ENCODE measurements around the gene ENOX1.

ENOX1 gene

DNA sequence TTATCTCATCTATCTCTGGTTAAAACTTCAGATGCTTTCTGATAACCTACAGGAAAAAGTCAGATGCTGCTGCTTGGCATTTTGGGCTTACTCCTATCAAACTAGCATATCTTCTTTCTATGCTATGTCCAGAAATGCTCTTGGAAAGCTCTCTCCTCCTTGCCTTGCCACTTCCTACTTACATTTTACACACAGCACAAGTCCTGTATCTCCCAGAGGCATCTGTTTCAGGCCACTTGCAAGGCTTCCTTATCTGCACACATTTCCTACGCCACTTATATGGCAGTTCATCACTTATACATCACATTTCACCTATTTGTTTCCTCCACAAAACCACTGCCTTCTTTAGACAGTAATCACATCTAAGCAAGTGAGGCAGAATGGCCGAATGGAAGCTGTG is 543.1 kb downstream of the ENOX1 start:
- no peak for DNase-seq
- no peaks in the 10 kb centered on the region for H3K9me3 ChIP-seq
- no peaks in the 10 kb centered on the region for H3K27me3 ChIP-seq
- intact Hi-C loops (cut with DNase I; ENCODE audit: low total_unique reads): no loop called here
- H3K4me3 ChIP-seq: no peak overlapping the region
- no peaks in the 10 kb centered on the region for H3K36me3 ChIP-seq
- H3K27ac ChIP-seq: no peak overlapping the region
- H3K4me1 ChIP-seq: no peaks in the 10 kb centered on the region
- TF ChIP-seq, protein P1, sequence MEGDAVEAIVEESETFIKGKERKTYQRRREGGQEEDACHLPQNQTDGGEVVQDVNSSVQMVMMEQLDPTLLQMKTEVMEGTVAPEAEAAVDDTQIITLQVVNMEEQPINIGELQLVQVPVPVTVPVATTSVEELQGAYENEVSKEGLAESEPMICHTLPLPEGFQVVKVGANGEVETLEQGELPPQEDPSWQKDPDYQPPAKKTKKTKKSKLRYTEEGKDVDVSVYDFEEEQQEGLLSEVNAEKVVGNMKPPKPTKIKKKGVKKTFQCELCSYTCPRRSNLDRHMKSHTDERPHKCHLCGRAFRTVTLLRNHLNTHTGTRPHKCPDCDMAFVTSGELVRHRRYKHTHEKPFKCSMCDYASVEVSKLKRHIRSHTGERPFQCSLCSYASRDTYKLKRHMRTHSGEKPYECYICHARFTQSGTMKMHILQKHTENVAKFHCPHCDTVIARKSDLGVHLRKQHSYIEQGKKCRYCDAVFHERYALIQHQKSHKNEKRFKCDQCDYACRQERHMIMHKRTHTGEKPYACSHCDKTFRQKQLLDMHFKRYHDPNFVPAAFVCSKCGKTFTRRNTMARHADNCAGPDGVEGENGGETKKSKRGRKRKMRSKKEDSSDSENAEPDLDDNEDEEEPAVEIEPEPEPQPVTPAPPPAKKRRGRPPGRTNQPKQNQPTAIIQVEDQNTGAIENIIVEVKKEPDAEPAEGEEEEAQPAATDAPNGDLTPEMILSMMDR (IDR thresholded peaks at IDR 0.05): no peak

DNA sequence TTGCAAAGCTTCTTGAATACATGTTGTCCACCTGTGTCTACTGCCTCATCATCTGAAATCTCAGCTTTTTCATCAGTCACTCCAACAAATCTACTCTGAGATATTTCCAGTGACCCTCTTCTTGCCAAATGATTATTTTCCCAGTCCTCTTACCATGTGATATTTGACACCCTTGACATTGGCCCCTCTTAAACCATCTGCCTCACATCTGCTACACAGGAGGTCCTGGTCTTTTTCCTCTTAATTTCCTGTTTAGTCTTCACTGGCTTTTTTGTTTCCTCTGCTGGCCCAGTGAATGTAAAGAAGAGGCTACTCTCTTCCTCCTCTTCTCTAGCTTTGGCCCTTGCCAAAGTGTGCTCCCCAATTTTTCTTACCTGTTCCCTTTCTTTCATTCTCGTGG is 544.7 kb downstream of the ENOX1 start:
- Histone ChIP-seq H3K27me3 (no peaks in the 10 kb centered on the region), H3K27ac (no peak overlapping the region), H3K4me3 (no peak overlapping the region), H3K9me3 (no peaks in the 10 kb centered on the region), H3K36me3 (no peaks in the 10 kb centered on the region), H3K4me1 (no peaks in the 10 kb centered on the region)
- DNase-seq: no peak
- intact Hi-C loops (cut with DNase I; ENCODE audit: low total_unique reads): no loop called here
- TF ChIP-seq, protein P1 (IDR thresholded peaks at IDR 0.05): no peak

DNA sequence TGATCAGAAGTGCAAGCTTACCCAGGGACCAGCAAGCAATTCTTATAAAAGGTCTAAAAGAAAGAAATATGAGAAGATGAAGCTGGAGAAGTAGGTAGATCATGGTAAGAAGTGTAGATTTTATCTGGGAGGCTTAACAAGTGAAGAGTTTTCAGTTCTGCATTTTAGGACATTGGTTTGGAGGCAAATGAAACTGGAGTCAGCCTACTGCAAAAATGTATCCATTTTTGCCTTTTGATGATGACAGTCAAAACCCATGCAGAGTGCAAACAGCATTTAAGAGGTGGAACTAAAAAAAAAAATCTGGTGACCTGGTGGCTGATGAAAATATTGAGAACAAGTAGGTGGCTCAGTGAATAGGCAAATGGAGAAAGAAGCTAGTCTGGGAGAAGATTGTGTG is 546.5 kb downstream of the ENOX1 start:
- intact Hi-C loops (cut with DNase I; ENCODE audit: low total_unique reads): no loop called here
- no peaks in the 10 kb centered on the region for H3K9me3 ChIP-seq
- no peaks in the 10 kb centered on the region for H3K36me3 ChIP-seq
- H3K4me3 ChIP-seq: no peak overlapping the region
- TF ChIP-seq, protein P1 (IDR thresholded peaks at IDR 0.05): no peak
- no peak for DNase-seq
- no peaks in the 10 kb centered on the region for H3K27me3 ChIP-seq
- H3K27ac ChIP-seq: no peak overlapping the region
- H3K4me1 ChIP-seq: no peaks in the 10 kb centered on the region

DNA sequence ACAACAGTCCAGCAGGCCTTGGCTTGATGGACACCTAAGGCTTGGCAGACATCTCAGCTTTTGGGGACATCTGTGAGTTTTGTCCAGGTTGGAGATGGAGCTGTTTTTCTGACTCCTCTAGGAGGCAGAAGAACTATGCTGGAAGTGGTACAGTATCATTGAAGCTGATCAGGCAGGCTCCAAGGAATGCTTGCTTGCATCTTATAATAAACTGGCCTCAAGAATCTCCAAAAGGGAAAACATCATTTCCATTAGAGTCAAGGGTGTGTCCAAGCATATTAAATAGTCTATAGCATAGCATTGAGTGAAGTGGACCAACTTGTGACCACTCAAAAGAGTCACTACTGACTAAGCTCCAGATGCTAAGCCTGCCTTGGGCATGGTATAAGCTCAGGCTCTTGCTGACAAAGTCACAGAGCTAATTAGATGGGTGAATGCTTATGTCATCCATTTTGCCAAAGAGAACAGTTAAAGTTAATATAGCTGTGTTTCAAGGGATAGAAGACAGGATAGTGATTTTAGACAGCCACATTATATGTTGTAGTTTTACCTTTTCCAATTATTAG is 547.4 kb downstream of the ENOX1 start:
- intact Hi-C loops (cut with DNase I; ENCODE audit: low total_unique reads): no loop called here
- no peak for DNase-seq
- Histone ChIP-seq H3K4me1 (no peaks in the 10 kb centered on the region), H3K4me3 (no peak overlapping the region), H3K9me3 (no peaks in the 10 kb centered on the region), H3K27me3 (no peaks in the 10 kb centered on the region), H3K36me3 (no peaks in the 10 kb centered on the region), H3K27ac (no peak overlapping the region)
- TF ChIP-seq, protein P1 (IDR thresholded peaks at IDR 0.05): no peak

DNA sequence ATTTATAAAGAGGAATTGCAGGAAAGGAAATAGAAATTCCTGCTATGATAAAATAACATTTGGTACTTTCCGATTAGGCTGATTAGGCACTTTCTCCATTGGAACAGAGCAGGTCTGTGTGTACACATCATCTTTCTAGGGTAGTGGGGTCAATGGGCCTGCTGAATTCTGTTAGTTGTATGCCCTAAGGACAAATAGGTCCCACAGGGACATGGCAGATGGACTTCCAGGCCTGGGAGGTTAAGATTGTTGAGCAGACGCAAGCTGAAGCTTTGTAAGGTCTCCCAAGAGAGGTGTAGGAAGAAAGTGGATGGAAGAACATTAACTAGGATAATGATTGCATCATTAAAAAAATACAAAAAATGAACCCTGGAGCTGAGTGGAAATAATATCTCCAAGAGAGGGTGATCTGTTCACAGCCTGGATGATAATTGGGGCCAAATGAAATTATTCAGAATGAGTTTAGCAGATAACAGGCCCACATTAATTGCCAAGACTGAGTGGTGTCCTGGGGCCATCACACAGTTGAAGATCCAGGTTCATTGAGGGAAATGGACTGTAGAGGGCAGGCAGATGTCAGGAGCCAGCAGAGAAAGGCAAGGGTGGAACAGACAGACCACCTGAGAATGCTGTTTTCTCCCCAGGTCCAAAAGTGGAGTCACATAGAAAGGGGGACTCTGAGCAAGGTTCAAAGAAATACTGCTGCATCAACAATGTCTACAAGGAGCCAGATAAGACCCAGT is 548.3 kb downstream of the ENOX1 start:
- Histone ChIP-seq H3K27me3 (no peaks in the 10 kb centered on the region), H3K9me3 (no peaks in the 10 kb centered on the region), H3K4me1 (no peaks in the 10 kb centered on the region), H3K27ac (no peak overlapping the region), H3K36me3 (no peaks in the 10 kb centered on the region), H3K4me3 (no peak overlapping the region)
- intact Hi-C loops (cut with DNase I; ENCODE audit: low total_unique reads): no loop called here
- TF ChIP-seq, protein P1 (IDR thresholded peaks at IDR 0.05): no peak
- no peak for DNase-seq

Measured in tibial artery (tissue), 4 donors.